ENCODE results near the gene ZNF524. TPM values are rescaled to one million over a fixed set of nuclear protein-coding genes. Genes with fewer than 3 reads are reported as not detected.

ZNF524 gene
- total and polyA plus RNA-seq, 10 of the 15 experiments (the other 5 are each of a cell fraction or from before 2014, with no cell fraction given): 0.47 to 18.6 (median 12.4) TPM; not detected in 1

- H3K36me3 ChIP-seq (ENCODE audit: control insufficient read depth in 2 of 2, insufficient read depth in 2 of 2, low read length in 1 of 2): peaks cover 0 to 9% of the 10 kb centered on the region in 2 experiments
- H3K27ac ChIP-seq (ENCODE audit: control insufficient read depth, insufficient read depth): peak overlapping the region; percentile 90
- whole genome bisulfite sequencing (ENCODE audit: insufficient coverage, insufficient replicate concordance, low lambda C conversion rate, missing lambda C conversion rate): under 1% methylated on average over 42 of the region's 43 CpGs
- H3K4me2 ChIP-seq (ENCODE audit: control insufficient read depth, insufficient read depth): no peak overlapping the region; the same call in 1 of the 2 replicates
- peaks cover 10% of the 10 kb centered on the region; the same call in 1 of the 2 replicates for H3K4me1 ChIP-seq (ENCODE audit: control insufficient read depth, insufficient read depth, low read length)
- peak overlapping the region; percentile 61; the same call in 1 of the 2 replicates for H2AFZ ChIP-seq (ENCODE audit: control insufficient read depth, low read depth, low read length)
- peaks cover 38% of the 10 kb centered on the region for H3K79me2 ChIP-seq (ENCODE audit: control insufficient read depth, insufficient read depth, low read length)
- peak; percentile 59 for FAIRE-seq
- POLR2A ChIA-PET: interaction anchor here (1.1 to 2.4 kb wide), 9 partner anchors 19 to 129 kb away, joined by 3 to 21 read pairs (median 6); partner anchors contain the start of genes ZNF628 and ZNF784
- no peaks in the 10 kb centered on the region for H3K27me3 ChIP-seq (replicated peaks in 1 of 2; ENCODE audit: control insufficient read depth in 2 of 2, insufficient read depth in 2 of 2, low read length in 1 of 2)
- RAD21 ChIA-PET (ENCODE audit: unreplicated experiment): interaction anchor here (1.0 to 3.3 kb wide), 8 partner anchors 16 to 138 kb away, joined by 3 to 29 read pairs (median 6); partner anchors contain the start of genes ZNF628 and ZNF784
- SMC1A ChIA-PET (ENCODE audit: uncharacterized antibody, unreplicated experiment): interaction anchor here (1.2 to 2.2 kb wide), 8 partner anchors 18 to 128 kb away, joined by 4 to 10 read pairs (median 6); partner anchors contain the start of genes ZNF628 and ZNF784
- no TSS peak for BruUV-seq (replicated peaks)
- peak overlapping the region; percentile 69; the same call in 1 of the 2 replicates for H3K4me3 ChIP-seq
- in situ Hi-C loops (cut with MboI): no loop called here
- CTCF ChIA-PET: interaction anchor here (1.1 to 4.6 kb wide), 12 partner anchors 13 to 221 kb away, joined by 3 to 76 read pairs (median 10); partner anchors contain the start of genes TMEM238, U2AF2, ZNF579 and ZNF784
- no peaks in the 10 kb centered on the region for H4K20me1 ChIP-seq (ENCODE audit: control insufficient read depth, insufficient read depth)
- peak; percentile 94 for DNase-seq (ENCODE audit: low read depth, low spot score)
- no peak overlapping the region; the same call in 1 of the 2 replicates for H3K9ac ChIP-seq (ENCODE audit: control insufficient read depth, insufficient read depth, low read length)
- ATAC-seq: peak; percentile 86
- intact Hi-C loops (cut with micrococcal nuclease; ENCODE audit: unreplicated experiment): loop anchor here (1.0 kb wide), 1 partner anchor 266 kb away; the partner anchor contains the start of gene KMT5C
- H3K9me3 ChIP-seq (replicated peaks; ENCODE audit: control insufficient read depth, insufficient read depth, low read length): peaks cover 2% of the 10 kb centered on the region; the same call in 1 of the 3 replicates
- TF ChIP-seq IKZF1 (conservative IDR thresholded peaks at IDR 0.05) (peak; percentile 64; the same call in 1 of the 2 replicates), POLR2AphosphoS5 (IDR thresholded peaks at IDR 0.05; ENCODE audit: low read length) (0 out of 2 replicates have a peak, but pooled peaks have one; percentile 8), SUZ12 (IDR thresholded peaks at IDR 0.05; ENCODE audit: unreplicated experiment) (no peak), BHLHE40 (IDR thresholded peaks at IDR 0.05; ENCODE audit: borderline replicate concordance in 1 of 2, low read depth in 2 of 2, low read length in 1 of 2) (peak in 1 of 2 experiments; percentile 48; a peak in 2 of 4 replicates), SP1 (IDR thresholded peaks at IDR 0.05; ENCODE audit: low read depth, low read length) (peak; percentile 61), E2F8 (IDR thresholded peaks at IDR 0.05; ENCODE audit: low read depth, partially characterized antibody) (no peak), NRF1 (conservative IDR thresholded peaks at IDR 0.05; ENCODE audit: low read depth, low read length) (peak; percentile 94), CREB1 (IDR thresholded peaks at IDR 0.05; ENCODE audit: low read depth) (peak; percentile 44; the same call in 1 of the 2 replicates), ZBTB11 (CRISPR knock-in tag; IDR thresholded peaks at IDR 0.05) (no peak), NBN (IDR thresholded peaks at IDR 0.05) (0 out of 2 replicates have a peak, but pooled peaks have one; percentile 7)
- TF ChIP-seq, protein P1, sequence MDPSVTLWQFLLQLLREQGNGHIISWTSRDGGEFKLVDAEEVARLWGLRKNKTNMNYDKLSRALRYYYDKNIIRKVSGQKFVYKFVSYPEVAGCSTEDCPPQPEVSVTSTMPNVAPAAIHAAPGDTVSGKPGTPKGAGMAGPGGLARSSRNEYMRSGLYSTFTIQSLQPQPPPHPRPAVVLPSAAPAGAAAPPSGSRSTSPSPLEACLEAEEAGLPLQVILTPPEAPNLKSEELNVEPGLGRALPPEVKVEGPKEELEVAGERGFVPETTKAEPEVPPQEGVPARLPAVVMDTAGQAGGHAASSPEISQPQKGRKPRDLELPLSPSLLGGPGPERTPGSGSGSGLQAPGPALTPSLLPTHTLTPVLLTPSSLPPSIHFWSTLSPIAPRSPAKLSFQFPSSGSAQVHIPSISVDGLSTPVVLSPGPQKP (IDR thresholded peaks at IDR 0.05; ENCODE audit: low read depth, low read length): peak; percentile 51; the same call in 1 of the 2 replicates
- TF ChIP-seq, protein P2, sequence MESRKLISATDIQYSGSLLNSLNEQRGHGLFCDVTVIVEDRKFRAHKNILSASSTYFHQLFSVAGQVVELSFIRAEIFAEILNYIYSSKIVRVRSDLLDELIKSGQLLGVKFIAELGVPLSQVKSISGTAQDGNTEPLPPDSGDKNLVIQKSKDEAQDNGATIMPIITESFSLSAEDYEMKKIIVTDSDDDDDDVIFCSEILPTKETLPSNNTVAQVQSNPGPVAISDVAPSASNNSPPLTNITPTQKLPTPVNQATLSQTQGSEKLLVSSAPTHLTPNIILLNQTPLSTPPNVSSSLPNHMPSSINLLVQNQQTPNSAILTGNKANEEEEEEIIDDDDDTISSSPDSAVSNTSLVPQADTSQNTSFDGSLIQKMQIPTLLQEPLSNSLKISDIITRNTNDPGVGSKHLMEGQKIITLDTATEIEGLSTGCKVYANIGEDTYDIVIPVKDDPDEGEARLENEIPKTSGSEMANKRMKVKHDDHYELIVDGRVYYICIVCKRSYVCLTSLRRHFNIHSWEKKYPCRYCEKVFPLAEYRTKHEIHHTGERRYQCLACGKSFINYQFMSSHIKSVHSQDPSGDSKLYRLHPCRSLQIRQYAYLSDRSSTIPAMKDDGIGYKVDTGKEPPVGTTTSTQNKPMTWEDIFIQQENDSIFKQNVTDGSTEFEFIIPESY (IDR thresholded peaks at IDR 0.05): no peak
Observed at GRCh38 chr19:55605207-55605636, 5.1 kb downstream of the ZNF524 start.

Measured in GM12878 (cell line).